Ovary (tissue), 3 donors: Measurements from ENCODE around the gene TM4SF18.

Experiments used
- EP300 ChIP-seq: sonication (generic); formaldehyde crosslinking; IDR thresholded peaks from one replicate; pipeline ENCODE4 v1.6.1; 2017; ENCODE audit warnings: antibody characterized with exemption
- TF ChIP-seq, protein P1 (sequence below), 3 donors: fragments of 450-650 bp in 2 of 3; fragments of 200-600 bp in 1 of 3; IDR thresholded peaks; one replicate each; pipeline versions ENCODE4 v1.5.1 to v1.8.0; 2016 to 2022; ENCODE audit warnings: antibody characterized with exemption in 3 of 3, mild to moderate bottlenecking in 1 of 3
- donor health status: DM: no; HTN: no; CAD: no.

DNA sequence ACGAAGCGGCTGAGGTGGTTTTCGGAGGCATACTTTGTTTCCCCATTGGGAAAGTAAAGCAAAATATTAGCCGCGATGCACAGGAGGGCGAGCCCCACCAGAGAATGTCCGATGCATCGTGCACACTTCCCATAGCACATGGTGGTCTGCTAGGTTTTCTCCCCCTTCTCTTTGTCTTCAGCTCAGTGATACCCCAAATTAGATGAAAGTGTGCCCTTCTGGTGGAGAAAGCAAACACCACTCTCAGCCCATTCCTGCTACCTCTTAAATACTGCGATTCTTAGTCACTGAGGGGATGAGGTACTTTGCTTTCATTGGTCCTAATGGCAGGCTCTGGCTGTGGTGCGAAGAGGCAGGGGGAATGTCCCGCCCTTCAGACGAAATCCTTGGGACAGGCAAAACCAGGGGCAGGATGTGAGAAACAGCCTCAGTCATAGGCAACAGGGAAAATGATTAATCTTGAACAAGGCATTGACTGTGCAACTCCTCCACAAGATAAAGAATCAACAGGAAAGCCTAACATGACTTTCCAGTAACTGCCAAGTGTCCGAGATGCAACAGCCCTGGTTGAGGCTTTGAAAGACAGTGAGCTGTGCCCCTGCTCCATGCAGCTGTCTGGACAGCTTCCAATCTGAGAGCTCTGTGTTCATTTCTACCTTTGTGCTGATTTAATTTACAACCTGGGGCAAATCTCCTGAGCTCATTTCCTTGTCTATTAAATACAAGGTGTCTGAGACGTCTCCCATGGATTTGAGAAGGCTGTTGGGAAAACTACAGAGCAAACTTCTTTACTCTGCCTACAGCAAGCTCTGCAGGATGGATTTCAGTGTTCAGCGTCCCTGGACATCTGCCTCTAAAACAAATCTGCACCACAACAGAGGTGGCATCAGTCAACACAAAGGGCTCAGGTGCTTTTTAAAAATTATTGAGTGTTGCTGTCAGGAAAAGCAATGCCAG is 44.2 kb upstream of the TM4SF18 start, which contains the start of gene TM4SF1:
- TF ChIP-seq, protein P1, sequence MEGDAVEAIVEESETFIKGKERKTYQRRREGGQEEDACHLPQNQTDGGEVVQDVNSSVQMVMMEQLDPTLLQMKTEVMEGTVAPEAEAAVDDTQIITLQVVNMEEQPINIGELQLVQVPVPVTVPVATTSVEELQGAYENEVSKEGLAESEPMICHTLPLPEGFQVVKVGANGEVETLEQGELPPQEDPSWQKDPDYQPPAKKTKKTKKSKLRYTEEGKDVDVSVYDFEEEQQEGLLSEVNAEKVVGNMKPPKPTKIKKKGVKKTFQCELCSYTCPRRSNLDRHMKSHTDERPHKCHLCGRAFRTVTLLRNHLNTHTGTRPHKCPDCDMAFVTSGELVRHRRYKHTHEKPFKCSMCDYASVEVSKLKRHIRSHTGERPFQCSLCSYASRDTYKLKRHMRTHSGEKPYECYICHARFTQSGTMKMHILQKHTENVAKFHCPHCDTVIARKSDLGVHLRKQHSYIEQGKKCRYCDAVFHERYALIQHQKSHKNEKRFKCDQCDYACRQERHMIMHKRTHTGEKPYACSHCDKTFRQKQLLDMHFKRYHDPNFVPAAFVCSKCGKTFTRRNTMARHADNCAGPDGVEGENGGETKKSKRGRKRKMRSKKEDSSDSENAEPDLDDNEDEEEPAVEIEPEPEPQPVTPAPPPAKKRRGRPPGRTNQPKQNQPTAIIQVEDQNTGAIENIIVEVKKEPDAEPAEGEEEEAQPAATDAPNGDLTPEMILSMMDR (IDR thresholded peaks at IDR 0.05): no peak
- TF ChIP-seq EP300: no peak
